Neuronal stem cell (in vitro differentiated cells): ENCODE data around the gene CHD5.

ENCODE experiments used
- DNase-seq: peaks from one replicate; pipeline ENCODE4 v3.0.0-alpha.2; 2013; ENCODE audit warnings: low spot score
- H2AFZ ChIP-seq: one replicate; pipeline ENCODE4 v1.6.1; 2013; ENCODE audit warnings: mild to moderate bottlenecking, low read length, inconsistent platforms
- H2AK5ac ChIP-seq: 2 replicates; pipeline ENCODE4 v1.6.1; 2013; ENCODE audit warnings: low read depth, mild to moderate bottlenecking, inconsistent platforms, low read length, moderate library complexity, mixed read lengths
- H2BK120ac ChIP-seq: 2 replicates; pipeline ENCODE4 v1.6.1; 2013; ENCODE audit warnings: low read depth, mild to moderate bottlenecking, inconsistent platforms, low read length, moderate library complexity, mixed read lengths
- H2BK12ac ChIP-seq: one replicate; pipeline ENCODE4 v1.6.1; 2013; ENCODE audit warnings: low read length, inconsistent platforms
- H2BK15ac ChIP-seq: 2 replicates; pipeline ENCODE4 v1.6.1; 2013; ENCODE audit warnings: mild to moderate bottlenecking, low read length, inconsistent platforms, mixed read lengths
- H2BK5ac ChIP-seq: one replicate; pipeline ENCODE4 v1.6.1; 2013; ENCODE audit warnings: inconsistent platforms, mild to moderate bottlenecking, low read length, moderate library complexity
- H3K14ac ChIP-seq: one replicate; pipeline ENCODE4 v1.6.1; 2013; ENCODE audit warnings: low read length, inconsistent platforms
- H3K18ac ChIP-seq: 2 replicates; pipeline ENCODE4 v1.6.1; 2013; ENCODE audit warnings: low read length, inconsistent platforms
- H3K23ac ChIP-seq: 2 replicates; pipeline ENCODE4 v1.6.1; 2013; ENCODE audit warnings: low read depth, mild to moderate bottlenecking, mixed read lengths, low read length, inconsistent platforms; ENCODE audit not compliant: poor library complexity
- H3K27ac ChIP-seq: replicated peaks from 3 replicates; pipeline ENCODE4 v1.5.1; 2013; ENCODE audit warnings: low read length, inconsistent platforms
- H3K27me3 ChIP-seq, 3 experiments: 2 replicates each; pipeline ENCODE4 v1.6.1; 2013; ENCODE audit warnings: low read length in 3 of 3, mild to moderate bottlenecking in 2 of 3, inconsistent platforms in 1 of 3, low read depth in 1 of 3, mixed read lengths in 1 of 3, moderate library complexity in 1 of 3; ENCODE audit not compliant: control insufficient read depth in 3 of 3, insufficient read depth in 3 of 3
- H3K36me3 ChIP-seq, 2 donors: replicated peaks in 1 of 2; 2 replicates each; pipeline ENCODE4 v1.6.1; 2013; ENCODE audit warnings: low read length in 2 of 2; ENCODE audit not compliant: control insufficient read depth in 2 of 2, insufficient read depth in 2 of 2
- H3K4ac ChIP-seq: 2 replicates; pipeline ENCODE4 v1.6.1; 2013; ENCODE audit warnings: inconsistent platforms, mild to moderate bottlenecking, low read length, moderate library complexity
- H3K4me1 ChIP-seq, 2 donors: 1 replicate in 1 of 2; 2 replicates in 1 of 2; pipeline ENCODE4 v1.6.1; 2013; ENCODE audit warnings: low read length in 2 of 2, low read depth in 1 of 2; ENCODE audit not compliant: control insufficient read depth in 2 of 2, insufficient read depth in 1 of 2
- H3K4me2 ChIP-seq: one replicate; pipeline ENCODE4 v1.6.1; 2013; ENCODE audit warnings: mild to moderate bottlenecking, low read length, inconsistent platforms; ENCODE audit not compliant: insufficient read depth, poor library complexity, severe bottlenecking
- H3K4me3 ChIP-seq, 2 donors: 2 replicates each; pipeline ENCODE4 v1.5.1; 2013; ENCODE audit warnings: low read length in 2 of 2, mild to moderate bottlenecking in 2 of 2, inconsistent platforms in 1 of 2, moderate library complexity in 1 of 2
- H3K79me1 ChIP-seq: one replicate; pipeline ENCODE4 v1.6.1; 2013; ENCODE audit warnings: low read depth, mild to moderate bottlenecking, inconsistent platforms, low read length, moderate library complexity
- H3K9ac ChIP-seq: one replicate; pipeline ENCODE4 v1.6.1; 2013; ENCODE audit warnings: mild to moderate bottlenecking, low read depth, low read length, inconsistent platforms; ENCODE audit not compliant: poor library complexity
- H3K9me3 ChIP-seq, 2 donors: replicated peaks in 1 of 2; 2 replicates each; pipeline versions ENCODE3 to v1.6.1; 2013; ENCODE audit warnings: low read length in 2 of 2, mild to moderate bottlenecking in 2 of 2, inconsistent platforms in 1 of 2, low read depth in 1 of 2, mixed read lengths in 1 of 2, moderate library complexity in 1 of 2; ENCODE audit not compliant: control insufficient read depth in 2 of 2, insufficient read depth in 1 of 2
- H4K8ac ChIP-seq: one replicate; pipeline ENCODE4 v1.6.1; 2013; ENCODE audit warnings: low read depth, mild to moderate bottlenecking, inconsistent platforms, low read length, moderate library complexity
- H4K91ac ChIP-seq: one replicate; pipeline ENCODE4 v1.6.1; 2013; ENCODE audit warnings: low read length, low read depth, mild to moderate bottlenecking, inconsistent platforms; ENCODE audit not compliant: poor library complexity
- WGBS, 2 donors: extraction: QIAGEN DNeasy Blood & Tissue Kit; methylation state at CpG; one replicate each; pipeline ENCODE4 v1.1.7; 2013; ENCODE audit warnings: missing lambda C conversion rate in 2 of 2, mixed read lengths in 1 of 2; ENCODE audit not compliant: insufficient read length in 2 of 2, insufficient replicate concordance in 1 of 2; ENCODE audit errors: extremely low coverage in 2 of 2; 5-methylcytosine and 5-hydroxymethylcytosine counted together

The CHD5 gene

DNA sequence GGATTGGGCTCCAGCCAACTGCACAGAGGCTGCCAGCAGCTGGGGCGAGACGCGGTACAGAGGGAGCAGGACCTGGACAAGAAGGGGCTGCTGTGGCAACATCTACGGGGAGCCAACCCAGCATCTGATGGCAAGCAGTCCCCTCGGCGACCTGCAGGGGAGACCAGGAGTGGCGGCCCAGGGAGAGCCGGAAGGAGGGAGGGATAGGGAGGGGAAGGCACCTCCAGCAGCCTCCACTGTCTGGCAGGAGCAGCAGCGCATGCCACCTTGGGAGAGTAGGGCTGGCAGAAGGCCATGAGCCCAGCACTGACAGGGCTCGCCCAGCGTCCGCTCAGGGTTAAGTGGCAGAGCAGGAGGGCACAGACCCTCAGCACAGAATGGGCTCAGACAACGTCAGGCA is 17.3 kb downstream of the CHD5 start:
- no CpG with 5 or more reads among the region's 13 CpGs for WGBS, 2 donors

DNA sequence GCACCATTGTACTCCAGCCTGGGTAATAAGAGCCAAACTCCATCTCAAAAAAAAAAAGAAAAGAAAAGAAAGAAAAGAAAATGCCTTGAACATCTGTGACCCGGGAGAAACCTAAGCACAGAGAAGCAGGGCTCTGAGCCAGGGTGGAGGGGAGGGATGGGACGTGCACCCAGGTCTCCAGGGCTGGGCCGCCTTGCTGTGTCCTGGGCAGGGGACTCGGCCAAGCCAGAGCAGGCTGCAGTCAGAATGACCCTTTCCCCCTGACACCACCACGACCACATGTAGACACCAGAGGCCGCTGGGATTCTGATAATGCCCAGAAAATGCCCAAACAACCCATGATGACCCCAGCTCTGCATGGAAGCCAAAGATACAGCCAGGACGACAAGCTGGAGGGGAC is 17.8 kb downstream of the CHD5 start:
- Histone ChIP-seq H3K14ac (no peak overlapping the region), H3K4me1 (peaks cover 0 to 2% of the 10 kb centered on the region in 2 donors), H3K9me3 (no peaks in the 10 kb centered on the region), H3K23ac (no peak overlapping the region), H3K36me3 (no peaks in the 10 kb centered on the region), H2AK5ac (no peak overlapping the region), H4K91ac (no peak overlapping the region), H3K27ac (no peak overlapping the region), H4K8ac (no peak overlapping the region), H2AFZ (no peak overlapping the region), H2BK5ac (no peak overlapping the region), H2BK15ac (no peak overlapping the region), H3K79me1 (no peaks in the 10 kb centered on the region), H3K18ac (no peak overlapping the region), H2BK12ac (no peak overlapping the region), H3K4me3 (no peak overlapping the region), H3K4me2 (no peak overlapping the region), H3K9ac (no peak overlapping the region), H3K4ac (no peak overlapping the region), H2BK120ac (no peak overlapping the region), H3K27me3 (peaks cover 0 to 76% (median 2%) of the 10 kb centered on the region in 3 experiments)
- WGBS, 2 donors: no CpG with 5 or more reads among the region's 7 CpGs
- no peak for DNase-seq

More for the DNA sequence above, 17.3 kb downstream of the CHD5 start:
- H2BK120ac ChIP-seq: no peak overlapping the region
- no peak overlapping the region for H2AFZ ChIP-seq
- peak overlapping the region; percentile 65 for H3K23ac ChIP-seq
- no peak overlapping the region for H3K9ac ChIP-seq
- no peak overlapping the region for H3K4ac ChIP-seq
- no peak overlapping the region for H3K4me2 ChIP-seq
- H3K9me3 ChIP-seq: no peaks in the 10 kb centered on the region
- H3K18ac ChIP-seq: no peak overlapping the region
- H4K91ac ChIP-seq: no peak overlapping the region
- H2BK5ac ChIP-seq: no peak overlapping the region
- peak overlapping the region; percentile 71 for H3K14ac ChIP-seq
- peaks cover 0 to 76% (median 2%) of the 10 kb centered on the region in 3 experiments for H3K27me3 ChIP-seq
- H2AK5ac ChIP-seq: peak overlapping the region; percentile 46
- no peaks in the 10 kb centered on the region for H3K79me1 ChIP-seq
- no peaks in the 10 kb centered on the region for H3K4me1 ChIP-seq
- H3K27ac ChIP-seq: no peak overlapping the region
- no peak overlapping the region for H4K8ac ChIP-seq
- H3K36me3 ChIP-seq: no peaks in the 10 kb centered on the region
- H2BK15ac ChIP-seq: no peak overlapping the region
- H3K4me3 ChIP-seq: no peak overlapping the region
- DNase-seq: no peak
- no peak overlapping the region for H2BK12ac ChIP-seq

DNA sequence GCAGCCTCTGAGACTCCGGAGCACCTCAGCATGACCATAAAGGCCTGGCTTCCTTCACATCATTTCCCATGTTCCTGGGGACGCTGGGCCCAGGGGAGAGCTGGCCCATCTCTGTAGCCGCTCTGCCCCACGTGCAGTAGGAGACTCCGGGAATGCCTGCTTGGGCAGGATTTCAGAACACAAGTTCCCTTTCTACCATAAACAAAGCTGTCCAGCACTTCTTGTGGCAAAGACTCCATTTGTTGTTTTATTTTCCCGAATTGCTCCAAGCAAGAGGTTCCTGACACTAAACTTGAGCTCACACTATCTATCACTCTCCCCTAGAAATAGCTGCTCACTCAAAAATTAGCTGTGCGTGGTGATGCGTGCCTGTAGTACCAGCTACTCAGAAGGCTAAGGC is 21.9 kb downstream of the CHD5 start:
- Histone ChIP-seq H3K14ac (no peak overlapping the region), H3K9ac (no peak overlapping the region), H2BK5ac (no peak overlapping the region), H3K4ac (no peak overlapping the region), H2AFZ (no peak overlapping the region), H2AK5ac (no peak overlapping the region), H2BK15ac (no peak overlapping the region), H2BK120ac (no peak overlapping the region), H3K23ac (no peak overlapping the region), H3K18ac (no peak overlapping the region), H2BK12ac (no peak overlapping the region), H3K27ac (no peak overlapping the region), H3K4me3 (no peak overlapping the region), H3K36me3 (no peaks in the 10 kb centered on the region), H3K9me3 (no peaks in the 10 kb centered on the region), H3K79me1 (peaks cover 3% of the 10 kb centered on the region), H3K27me3 (peaks cover 0 to 67% (median 2%) of the 10 kb centered on the region in 3 experiments), H4K8ac (no peak overlapping the region), H4K91ac (no peak overlapping the region), H3K4me2 (no peak overlapping the region), H3K4me1 (peaks cover 0 to 4% of the 10 kb centered on the region in 2 donors)
- WGBS, 2 donors: no CpG with 5 or more reads among the region's 8 CpGs
- DNase-seq: no peak

DNA sequence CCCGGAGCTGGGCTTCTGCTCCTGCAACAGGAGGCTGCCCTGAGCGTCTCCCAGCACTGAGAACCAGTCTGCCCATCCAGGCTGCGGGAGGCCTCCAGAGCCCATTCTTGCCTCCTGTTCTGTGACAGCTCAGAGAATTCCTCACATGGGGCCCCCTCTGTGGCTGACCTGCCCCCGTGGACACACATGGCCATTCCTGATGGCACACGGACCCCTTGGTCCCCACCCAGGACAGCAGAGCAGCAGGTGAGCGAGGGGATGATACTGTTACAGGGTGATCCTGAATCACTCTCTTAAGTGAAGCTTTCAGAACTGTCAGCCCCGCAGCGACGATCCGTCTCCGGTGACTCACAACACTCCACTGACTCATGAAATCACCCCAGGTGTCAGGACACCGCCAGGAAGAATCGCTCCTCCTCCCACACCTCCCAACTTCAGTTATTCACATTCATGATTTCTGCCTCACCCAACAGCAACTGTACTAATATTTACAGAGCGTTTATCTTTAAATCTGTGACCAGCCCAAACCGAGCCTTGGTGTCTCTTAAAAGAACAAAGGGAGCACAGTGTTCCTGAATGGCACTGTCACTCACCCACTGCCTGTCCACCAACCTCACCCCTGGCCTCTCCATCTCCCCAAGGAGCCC is 22.5 kb downstream of the CHD5 start:
- H3K4me1 ChIP-seq: peaks cover 0 to 4% of the 10 kb centered on the region in 2 donors
- no peak overlapping the region for H3K27ac ChIP-seq
- H2BK15ac ChIP-seq: no peak overlapping the region
- peak overlapping the region; percentile 76 for H3K18ac ChIP-seq
- H2BK120ac ChIP-seq: no peak overlapping the region
- peaks cover 0 to 66% (median 1%) of the 10 kb centered on the region in 3 experiments for H3K27me3 ChIP-seq
- WGBS, 2 donors: no CpG with 5 or more reads among the region's 15 CpGs
- no peaks in the 10 kb centered on the region for H3K9me3 ChIP-seq
- no peaks in the 10 kb centered on the region for H3K36me3 ChIP-seq
- DNase-seq: no peak
- H3K4ac ChIP-seq: no peak overlapping the region
- no peak overlapping the region for H4K8ac ChIP-seq
- no peak overlapping the region for H2AFZ ChIP-seq
- no peak overlapping the region for H2BK12ac ChIP-seq
- H3K23ac ChIP-seq: peak overlapping the region; percentile 93
- H3K9ac ChIP-seq: peak overlapping the region; percentile 30
- H3K14ac ChIP-seq: no peak overlapping the region
- H3K79me1 ChIP-seq: peaks cover 3% of the 10 kb centered on the region
- no peak overlapping the region for H4K91ac ChIP-seq
- no peak overlapping the region for H3K4me2 ChIP-seq
- peak overlapping the region; percentile 46 for H2AK5ac ChIP-seq
- H2BK5ac ChIP-seq: no peak overlapping the region
- no peak overlapping the region for H3K4me3 ChIP-seq
